Measurements from ENCODE around the gene PACRG. TPM values are rescaled to one million over a fixed set of nuclear protein-coding genes. Genes with fewer than 3 reads are reported as not detected.

The PACRG gene
- total RNA-seq, 6 donors from 2014 or later, result 0.52 to 15.3 (median 3.1) TPM

DNA sequence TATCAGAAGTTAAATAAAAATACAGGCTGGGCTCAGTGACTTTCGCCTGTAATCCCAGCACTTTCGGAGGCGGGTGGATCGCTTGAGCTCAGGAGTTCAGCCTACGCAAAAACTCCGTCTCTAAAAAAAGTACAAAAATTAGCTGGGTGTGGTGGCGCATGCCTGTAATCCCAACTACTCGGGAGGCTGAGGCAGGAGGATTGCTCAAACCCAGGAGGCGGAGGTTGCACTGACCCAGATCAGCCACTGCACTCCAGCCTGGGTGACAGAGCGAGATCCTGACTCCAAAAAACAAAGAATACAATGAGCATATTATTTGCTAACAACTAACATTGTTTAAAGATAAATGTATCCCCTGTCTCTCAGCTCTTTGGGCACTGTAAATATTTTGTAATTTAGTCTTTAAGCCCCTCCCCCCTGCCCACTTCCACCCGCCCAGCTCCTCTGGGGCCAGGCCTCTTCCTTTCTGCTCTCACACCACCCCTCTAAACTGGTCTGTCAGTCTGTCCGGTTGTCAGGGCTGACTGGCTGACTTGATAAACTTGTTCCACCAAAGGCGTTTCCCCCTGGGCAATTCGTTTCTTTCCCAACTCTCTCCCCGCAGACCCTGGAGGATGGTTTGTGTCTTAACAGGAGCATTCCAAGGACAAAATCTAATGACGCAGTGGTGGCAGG lies 624.4 kb downstream of the PACRG start:
- no peaks in the 10 kb centered on the region for H3K9me3 ChIP-seq
- H3K27me3 ChIP-seq, result no peaks in the 10 kb centered on the region
- peak overlapping the region in 1 of 4 donors; percentile 33 for H3K27ac ChIP-seq
- ATAC-seq (ENCODE audit: low FRiP score in 2 of 2) (no peak), DNase-seq (no peak)
- no peak overlapping the region for H3K4me3 ChIP-seq
- H3K4me1 ChIP-seq, result peaks cover 18 to 28% (median 23%) of the 10 kb centered on the region in 4 donors
- TF ChIP-seq CTCF (IDR thresholded peaks at IDR 0.05) (no peak), POLR2A (IDR thresholded peaks at IDR 0.05) (no peak), POLR2AphosphoS5 (IDR thresholded peaks at IDR 0.05) (no peak), EP300 (IDR thresholded peaks at IDR 0.05) (no peak)
- no peaks in the 10 kb centered on the region for H3K36me3 ChIP-seq
- 81 to 84% methylated on average over 16 of the region's 16 CpGs for WGBS, 2 donors

- 86 to 97% methylated on average over 7 of the region's 7 CpGs for WGBS, 2 donors
- H3K4me1 ChIP-seq, result peaks cover 18 to 28% (median 23%) of the 10 kb centered on the region in 4 donors
- H3K27ac ChIP-seq, result peak overlapping the region in 2 of 4 donors; percentile 29 to 59
- no peaks in the 10 kb centered on the region for H3K27me3 ChIP-seq
- TF ChIP-seq EP300 (IDR thresholded peaks at IDR 0.05) (no peak), POLR2A (IDR thresholded peaks at IDR 0.05) (no peak), CTCF (IDR thresholded peaks at IDR 0.05) (no peak), POLR2AphosphoS5 (IDR thresholded peaks at IDR 0.05) (no peak)
- DNase-seq, result no peak
- ATAC-seq (ENCODE audit: low FRiP score in 2 of 2), result no peak
- no peaks in the 10 kb centered on the region for H3K36me3 ChIP-seq
- H3K4me3 ChIP-seq, result no peak overlapping the region
- H3K9me3 ChIP-seq, result no peaks in the 10 kb centered on the region
Measured at GRCh38 chr6:163352966-163353365, 625.2 kb downstream of the PACRG start.

DNA sequence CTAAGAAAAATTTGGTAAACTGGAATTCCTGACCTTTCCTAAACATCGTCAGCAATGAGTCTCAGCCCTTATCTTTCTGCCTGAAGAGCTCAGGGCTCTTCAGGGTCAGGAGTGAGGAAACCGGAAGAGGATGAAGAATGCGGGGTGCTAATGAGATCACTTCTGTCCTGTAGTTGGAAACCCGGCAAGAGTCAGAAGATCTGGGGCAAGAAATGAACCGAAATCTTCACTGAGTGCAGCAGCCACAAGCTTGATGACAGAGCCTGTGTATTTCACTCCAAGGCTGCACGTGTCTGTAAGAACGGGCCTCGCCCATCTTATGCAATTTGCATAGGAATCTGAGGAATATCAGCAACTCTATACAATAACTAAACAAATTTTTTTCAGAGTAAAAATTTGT lies 626.3 kb downstream of the PACRG start:
- H3K9me3 ChIP-seq, result no peaks in the 10 kb centered on the region
- 37 to 58% methylated on average over 8 of the region's 8 CpGs for WGBS, 2 donors
- H3K4me3 ChIP-seq, result no peak overlapping the region
- TF ChIP-seq EP300 (IDR thresholded peaks at IDR 0.05) (peak in 1 of 4 donors; percentile 2), POLR2A (IDR thresholded peaks at IDR 0.05) (peak in 1 of 4 donors; percentile 48), CTCF (IDR thresholded peaks at IDR 0.05) (no peak), POLR2AphosphoS5 (IDR thresholded peaks at IDR 0.05) (peak; percentile 20 to 22)
- H3K4me1 ChIP-seq, result peaks cover 18 to 28% (median 23%) of the 10 kb centered on the region in 4 donors
- peak; percentile 56 to 68 for ATAC-seq (ENCODE audit: low FRiP score in 2 of 2)
- peak in 1 of 2 donors; percentile 59 for DNase-seq
- H3K27ac ChIP-seq, result peak overlapping the region; percentile 59 to 79 (median 70)
- H3K27me3 ChIP-seq, result no peaks in the 10 kb centered on the region
- no peaks in the 10 kb centered on the region for H3K36me3 ChIP-seq

GRCh38 chr6:163354761-163355425 lies 627.1 kb downstream of the PACRG start:
- ATAC-seq (ENCODE audit: low FRiP score in 2 of 2), result peak; percentile 34 to 65
- Histone ChIP-seq H3K4me3 (peak overlapping the region in 1 of 4 donors; percentile 11), H3K27me3 (no peaks in the 10 kb centered on the region), H3K4me1 (peaks cover 18 to 28% (median 23%) of the 10 kb centered on the region in 4 donors), H3K36me3 (no peaks in the 10 kb centered on the region), H3K9me3 (no peaks in the 10 kb centered on the region), H3K27ac (peak overlapping the region; percentile 68 to 79 (median 70))
- no peak for TF ChIP-seq POLR2A (IDR thresholded peaks at IDR 0.05)
- no peak for TF ChIP-seq EP300 (IDR thresholded peaks at IDR 0.05)
- TF ChIP-seq CTCF (IDR thresholded peaks at IDR 0.05), result no peak
- no peak for TF ChIP-seq POLR2AphosphoS5 (IDR thresholded peaks at IDR 0.05)
- no peak for DNase-seq
- WGBS, 2 donors, result 49 to 55% methylated on average over 13 of the region's 13 CpGs

Data from upper lobe of left lung (tissue), 6 donors.